Endothelial cell of umbilical vein (primary cell): Measurements from ENCODE around the gene ZNF483. TPM values are rescaled to one million over a fixed set of nuclear protein-coding genes. Genes with fewer than 3 reads are reported as not detected.

Experiments used
- BruUV-seq: library from RNA; stranded (reverse); fragments of 400-500 nt; replicated peaks from 2 replicates; lab custom pipeline; 2021; lab: Mats Ljungman, UMichigan
- CTCF ChIA-PET: fragments of 300-600, 350-600 bp; sonication (Branson Sonifier 250); formaldehyde crosslinking; loops from one replicate; lab custom pipeline; 2021; ENCODE audit warnings: antibody characterized with exemption, inconsistent platforms; lab: Charles Lee
- POLR2A ChIA-PET: fragments of 300-600, 350-600 bp; sonication (Branson Sonifier 250); formaldehyde crosslinking; loops from one replicate; lab custom pipeline; 2021; ENCODE audit warnings: antibody characterized with exemption, inconsistent platforms; lab: Charles Lee
- DNase-seq: peaks from one replicate; pipeline ENCODE4 v3.0.0-alpha.2; 2011; ENCODE audit warnings: low read depth, low spot score
- FAIRE-seq: peaks from 2 replicates; lab custom pipeline; 2011; peaks lifted over from hg19 to GRCh38; lab: Jason Lieb, UNC
- H2AFZ ChIP-seq: 2 replicates; pipeline ENCODE4 v1.6.0; 2012; ENCODE audit warnings: low read depth, low read length, control low read depth, inconsistent platforms
- H3K27ac ChIP-seq: 2 replicates; pipeline ENCODE4 v1.5.1; 2011; ENCODE audit warnings: low read depth, mild to moderate bottlenecking, control low read depth, low read length, moderate library complexity; ENCODE audit not compliant: insufficient read depth
- H3K27me3 ChIP-seq, 2 experiments: 2 replicates each; pipeline versions ENCODE4 v1.6.0 to v1.6.1; 2011; ENCODE audit warnings: low read length in 2 of 2, mixed read lengths in 1 of 2; ENCODE audit not compliant: control insufficient read depth in 2 of 2, insufficient read depth in 2 of 2
- H3K36me3 ChIP-seq, 2 experiments: 2 replicates in 1 of 2; 3 replicates in 1 of 2; pipeline ENCODE4 v1.5.1; 2011; ENCODE audit warnings: low read length in 2 of 2, mild to moderate bottlenecking in 1 of 2, moderate library complexity in 1 of 2; ENCODE audit not compliant: control insufficient read depth in 2 of 2, insufficient read depth in 2 of 2; ENCODE audit errors: extremely low read depth in 1 of 2
- H3K4me1 ChIP-seq: 3 replicates; pipeline ENCODE4 v1.5.1; 2011; ENCODE audit warnings: mild to moderate bottlenecking, low read length; ENCODE audit not compliant: control insufficient read depth, insufficient read depth; ENCODE audit errors: extremely low read depth
- H3K4me2 ChIP-seq: 2 replicates; pipeline ENCODE4 v1.6.1; 2011; ENCODE audit warnings: low read length, control low read depth, mixed read lengths; ENCODE audit not compliant: insufficient read depth
- H3K4me3 ChIP-seq, 3 experiments: fragments of 200-600 bp in 1 of 3; sonication (generic), shearing (Covaris generic) in 1 of 3; replicated peaks in 1 of 3; 2 replicates each; pipeline ENCODE4 v1.5.1; 2011 to 2016; ENCODE audit warnings: control low read depth in 3 of 3, low read length in 3 of 3, mild to moderate bottlenecking in 2 of 3, inconsistent platforms in 1 of 3, low read depth in 1 of 3, moderate library complexity in 1 of 3; ENCODE audit not compliant: insufficient read depth in 1 of 3
- H3K79me2 ChIP-seq: 2 replicates; pipeline ENCODE4 v1.6.0; 2012; ENCODE audit warnings: low read length, inconsistent platforms; ENCODE audit not compliant: control insufficient read depth, insufficient read depth
- H3K9ac ChIP-seq: replicated peaks from 2 replicates; pipeline ENCODE3; 2011; ENCODE audit warnings: low read length, control low read depth; ENCODE audit not compliant: insufficient read depth; ENCODE audit errors: extremely low read depth
- H3K9me1 ChIP-seq: replicated peaks from 3 replicates; pipeline ENCODE4 v1.6.0; 2011; ENCODE audit warnings: mild to moderate bottlenecking, low read length; ENCODE audit not compliant: control insufficient read depth, insufficient read depth; ENCODE audit errors: extremely low read depth
- H3K9me3 ChIP-seq: replicated peaks from 2 replicates; pipeline ENCODE4 v1.5.1; 2012; ENCODE audit warnings: low read length, inconsistent platforms; ENCODE audit not compliant: control insufficient read depth, insufficient read depth
- H4K20me1 ChIP-seq: replicated peaks from 2 replicates; pipeline ENCODE3; 2011; ENCODE audit warnings: mild to moderate bottlenecking, low read length; ENCODE audit not compliant: control insufficient read depth, insufficient read depth; ENCODE audit errors: extremely low read depth
- EZH2 ChIP-seq: IDR thresholded peaks from 2 replicates; pipeline ENCODE4 v1.6.1; 2012; ENCODE audit warnings: borderline replicate concordance, low read depth, mild to moderate bottlenecking, moderate library complexity, low read length, inconsistent platforms; ENCODE audit not compliant: severe bottlenecking
- FOS ChIP-seq: IDR thresholded peaks from 2 replicates; pipeline ENCODE4 v1.6.1; 2011; ENCODE audit warnings: mild to moderate bottlenecking, low read length, moderate library complexity, borderline replicate concordance; ENCODE audit not compliant: insufficient read depth
- GATA2 ChIP-seq: IDR thresholded peaks from 2 replicates; pipeline ENCODE4 v1.7.0; 2011; ENCODE audit warnings: low read depth, mild to moderate bottlenecking, moderate library complexity, mixed read lengths, low read length; ENCODE audit not compliant: insufficient read length, insufficient read depth
- JUN ChIP-seq: IDR thresholded peaks from 2 replicates; pipeline ENCODE4 v1.6.1; 2011; ENCODE audit warnings: borderline replicate concordance, low read depth; ENCODE audit not compliant: insufficient read length, insufficient read depth
- MYC ChIP-seq: IDR thresholded peaks from one replicate; pipeline ENCODE4 v1.6.1; 2011; ENCODE audit warnings: mild to moderate bottlenecking, low read depth, low read length
- POLR2A ChIP-seq: IDR thresholded peaks from 2 replicates; pipeline ENCODE4 v1.6.1; 2012; ENCODE audit warnings: low read depth, mild to moderate bottlenecking, control low read depth, low read length
- POLR2AphosphoS5 ChIP-seq: IDR thresholded peaks from 2 replicates; pipeline ENCODE4 v1.6.1; 2012; ENCODE audit warnings: low read depth, mild to moderate bottlenecking, control low read depth, low read length, moderate library complexity; ENCODE audit not compliant: insufficient read depth
- dilution Hi-C: fragments of 300-500 bp; cut with MboI; formaldehyde crosslinking; loops from one replicate; pipeline ENCODE4 v1.15.0; 2019; ENCODE audit warnings: low sequenced_read_pairs; ENCODE audit not compliant: extremely low pct_ligation_motif_present
- intact Hi-C: fragments of 100-400 bp; cut with micrococcal nuclease; formaldehyde crosslinking; loops from one replicate; pipeline ENCODE4 v1.10.0; 2022
- polyA plus RNA-seq, 4 experiments: library from polyadenylated mRNA; depleted of rRNA in 3 of 4; stranded (reverse) in 3 of 4; unstranded in 1 of 4; fragments of >200 nt; gene quantifications; 2 replicates each; pipeline versions ENCODE4 v1.2.1 to v1.2.3, GENCODE V29; 2011 to 2012; ENCODE audit warnings: missing spikeins in 1 of 4
- total RNA-seq: library from RNA; stranded (reverse); gene quantifications from 2 replicates; pipeline ENCODE4 v1.2.3, GENCODE V29; 2021
- TF ChIP-seq, protein P1 (sequence below), 2 donors: IDR thresholded peaks; 1 replicate in 1 of 2; 2 replicates in 1 of 2; pipeline ENCODE4 v1.5.1; 2011; ENCODE audit warnings: low read length in 2 of 2, mild to moderate bottlenecking in 2 of 2, moderate library complexity in 2 of 2, control low read depth in 1 of 2, inconsistent platforms in 1 of 2, low read depth in 1 of 2; ENCODE audit not compliant: insufficient read depth in 1 of 2; ENCODE audit errors: extremely low read depth in 1 of 2
- TF ChIP-seq, protein P2 (sequence below): IDR thresholded peaks from 2 replicates; pipeline ENCODE4 v1.6.1; 2011; ENCODE audit not compliant: insufficient read depth, insufficient read length

ZNF483 gene
- total and polyA plus RNA-seq, 2 donors (not counting 3 experiments of a cell fraction or from before 2014, with no cell fraction given) = 0.23 to 2.0 TPM

DNA sequence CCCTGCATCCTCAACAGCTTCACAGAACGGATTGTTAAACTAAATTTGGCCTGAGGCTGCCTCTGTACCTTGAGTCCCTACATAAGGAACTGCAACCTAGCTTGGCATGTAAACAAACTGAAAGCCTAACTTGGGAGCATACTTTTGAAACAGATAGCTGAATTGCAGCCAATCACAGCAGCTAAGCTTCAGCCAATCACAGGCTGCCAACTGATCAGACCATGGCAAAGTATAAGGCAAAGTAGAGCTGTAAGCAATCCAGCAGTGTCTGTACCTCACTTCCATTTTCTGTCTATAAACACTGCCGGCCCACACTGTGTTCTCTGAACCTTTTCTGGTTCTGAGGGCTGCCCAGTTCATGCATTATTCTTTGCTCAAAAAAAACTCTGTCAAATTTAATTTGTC lies 8.9 kb upstream of the ZNF483 start:
- no peaks in the 10 kb centered on the region for H4K20me1 ChIP-seq
- no peak overlapping the region for H3K4me2 ChIP-seq
- peak overlapping the region; percentile 54 for H2AFZ ChIP-seq
- dilution Hi-C loops = no loop called here
- POLR2A ChIA-PET = no interaction called here
- no peaks in the 10 kb centered on the region for H3K79me2 ChIP-seq
- peaks cover 0 to 2% of the 10 kb centered on the region in 2 experiments for H3K27me3 ChIP-seq
- DNase-seq = no peak
- no peak overlapping the region for H3K4me3 ChIP-seq
- TF ChIP-seq JUN = no peak
- TF ChIP-seq POLR2A = no peak
- TF ChIP-seq, protein P1, sequence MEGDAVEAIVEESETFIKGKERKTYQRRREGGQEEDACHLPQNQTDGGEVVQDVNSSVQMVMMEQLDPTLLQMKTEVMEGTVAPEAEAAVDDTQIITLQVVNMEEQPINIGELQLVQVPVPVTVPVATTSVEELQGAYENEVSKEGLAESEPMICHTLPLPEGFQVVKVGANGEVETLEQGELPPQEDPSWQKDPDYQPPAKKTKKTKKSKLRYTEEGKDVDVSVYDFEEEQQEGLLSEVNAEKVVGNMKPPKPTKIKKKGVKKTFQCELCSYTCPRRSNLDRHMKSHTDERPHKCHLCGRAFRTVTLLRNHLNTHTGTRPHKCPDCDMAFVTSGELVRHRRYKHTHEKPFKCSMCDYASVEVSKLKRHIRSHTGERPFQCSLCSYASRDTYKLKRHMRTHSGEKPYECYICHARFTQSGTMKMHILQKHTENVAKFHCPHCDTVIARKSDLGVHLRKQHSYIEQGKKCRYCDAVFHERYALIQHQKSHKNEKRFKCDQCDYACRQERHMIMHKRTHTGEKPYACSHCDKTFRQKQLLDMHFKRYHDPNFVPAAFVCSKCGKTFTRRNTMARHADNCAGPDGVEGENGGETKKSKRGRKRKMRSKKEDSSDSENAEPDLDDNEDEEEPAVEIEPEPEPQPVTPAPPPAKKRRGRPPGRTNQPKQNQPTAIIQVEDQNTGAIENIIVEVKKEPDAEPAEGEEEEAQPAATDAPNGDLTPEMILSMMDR (IDR thresholded peaks at IDR 0.05; ENCODE audit: extremely low read depth in 1 of 2, insufficient read depth in 1 of 2, low read depth in 1 of 2, low read length in 2 of 2) = no peak
- no peak overlapping the region for H3K27ac ChIP-seq
- no peaks in the 10 kb centered on the region for H3K9me1 ChIP-seq
- intact Hi-C loops = no loop called here
- no peak for FAIRE-seq
- BruUV-seq = no TSS peak
- CTCF ChIA-PET = interaction anchor here (1.2 kb wide), 1 partner anchor 9 kb away, joined by 3 read pairs; the partner anchor contains the start of gene ZNF483
- no peaks in the 10 kb centered on the region for H3K4me1 ChIP-seq
- H3K36me3 ChIP-seq = no peaks in the 10 kb centered on the region
- H3K9me3 ChIP-seq = no peaks in the 10 kb centered on the region
- H3K9ac ChIP-seq = no peak overlapping the region

DNA sequence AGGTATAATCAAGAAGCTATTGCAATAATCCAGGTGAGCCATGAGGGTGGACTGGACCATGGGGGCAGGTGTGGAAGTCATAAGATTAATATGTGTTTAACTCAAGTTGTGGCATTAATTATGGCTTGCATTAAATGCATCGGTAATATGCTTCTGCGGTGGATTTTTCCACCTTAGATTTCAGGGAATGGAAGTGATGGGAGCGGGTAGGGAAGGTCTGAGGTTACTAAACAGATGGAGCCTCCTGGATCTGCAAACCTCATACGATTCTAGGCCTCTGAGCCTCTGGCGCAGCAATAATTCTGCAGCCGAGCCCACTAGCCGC lies 286 bp upstream of the ZNF483 start:
- no peaks in the 10 kb centered on the region for H3K79me2 ChIP-seq
- peaks cover 6% of the 10 kb centered on the region for H3K4me1 ChIP-seq
- DNase-seq (no peak), FAIRE-seq (no peak)
- H3K9me3 ChIP-seq = no peaks in the 10 kb centered on the region
- no peaks in the 10 kb centered on the region for H3K36me3 ChIP-seq
- H2AFZ ChIP-seq = peak overlapping the region; percentile 72
- TF ChIP-seq, protein P1 (IDR thresholded peaks at IDR 0.05; ENCODE audit: extremely low read depth in 1 of 2, insufficient read depth in 1 of 2, low read depth in 1 of 2, low read length in 2 of 2) = no peak
- no peak for TF ChIP-seq EZH2
- TF ChIP-seq, protein P2, sequence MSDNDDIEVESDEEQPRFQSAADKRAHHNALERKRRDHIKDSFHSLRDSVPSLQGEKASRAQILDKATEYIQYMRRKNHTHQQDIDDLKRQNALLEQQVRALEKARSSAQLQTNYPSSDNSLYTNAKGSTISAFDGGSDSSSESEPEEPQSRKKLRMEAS = no peak
- TF ChIP-seq POLR2AphosphoS5 = no peak
- no peak for TF ChIP-seq JUN
- no peak for TF ChIP-seq FOS
- no peak for TF ChIP-seq POLR2A
- no peak for TF ChIP-seq MYC
- TF ChIP-seq GATA2 = no peak
- H3K27me3 ChIP-seq = peaks cover 0 to 2% of the 10 kb centered on the region in 2 experiments
- BruUV-seq = no TSS peak
- dilution Hi-C loops (no loop called here), intact Hi-C loops (loop anchor here (1.0 kb wide), 1 partner anchor 42 kb away; no protein-coding TSS in a partner anchor)
- ChIA-PET CTCF (interaction anchor here (0.7 to 1.0 kb wide), 4 partner anchors 8 to 97 kb away, joined by 3 read pairs; partner anchors contain the start of gene ECPAS), POLR2A (no interaction called here)
- H4K20me1 ChIP-seq = no peaks in the 10 kb centered on the region
- no peak overlapping the region for H3K27ac ChIP-seq
- H3K4me3 ChIP-seq = peak overlapping the region in 2 of 3 experiments; percentile 54 to 88
- H3K9me1 ChIP-seq = no peaks in the 10 kb centered on the region
- H3K9ac ChIP-seq = no peak overlapping the region
- H3K4me2 ChIP-seq = peak overlapping the region; percentile 54
